ENCODE data around the gene TIMM50. TPM values are rescaled to one million over a fixed set of nuclear protein-coding genes. Genes with fewer than 3 reads are reported as not detected.

Gene TIMM50
- total and polyA plus RNA-seq, 2 of the 13 experiments (the other 11 are each of a cell fraction or from before 2014, with no cell fraction given), result 91.1 to 92.5 TPM

DNA sequence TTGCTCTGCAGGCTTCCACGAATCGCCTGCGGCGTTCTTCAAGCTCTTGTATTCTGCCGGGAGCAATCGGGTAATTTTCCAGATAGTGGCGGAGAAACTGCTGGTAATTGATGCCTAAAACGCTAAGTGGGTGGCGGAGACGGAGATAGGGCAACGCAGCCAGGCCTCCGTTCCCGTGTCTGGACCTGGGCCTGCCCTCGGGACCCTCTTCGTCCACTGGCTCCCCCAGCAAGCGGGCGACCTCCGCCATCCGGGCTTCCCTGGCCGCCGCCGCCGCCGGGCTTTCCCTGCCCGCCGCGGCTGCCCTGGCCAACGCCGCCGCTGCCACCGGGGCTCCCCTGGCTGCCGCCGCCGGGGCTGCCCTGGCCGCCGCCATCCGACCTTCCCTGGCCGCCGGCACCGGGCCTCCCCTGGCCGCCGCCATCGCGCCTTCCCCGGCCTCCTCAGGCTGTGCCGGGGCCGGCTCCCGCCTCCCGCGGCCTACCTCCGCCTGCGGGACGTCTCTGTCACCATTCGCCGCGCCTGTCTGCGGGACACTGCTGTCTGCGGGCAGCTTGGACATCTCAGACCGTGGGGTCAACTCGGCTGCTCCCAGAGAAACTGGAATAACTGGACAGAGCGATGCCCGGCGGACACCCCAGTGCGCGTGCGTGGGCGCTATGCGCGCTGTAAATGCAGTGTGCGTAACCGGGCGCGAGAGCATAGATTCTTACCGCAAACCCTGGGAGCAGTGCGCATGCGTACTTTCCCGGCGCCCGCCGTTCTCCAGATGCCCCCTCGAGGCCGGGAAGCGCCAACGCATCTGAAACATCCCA is 59.1 kb downstream of the TIMM50 start, which contains the start of gene EID2 (continued):
- TF ChIP-seq GATAD1 (CRISPR knock-in tag; IDR thresholded peaks at IDR 0.05), result 0 out of 2 replicates have a peak, but pooled peaks have one; percentile 54
- peak; percentile 48; the same call in 1 of the 2 replicates for TF ChIP-seq TGIF2 (CRISPR knock-in tag; IDR thresholded peaks at IDR 0.05)
- no peak for TF ChIP-seq ZNF414 (CRISPR knock-in tag; IDR thresholded peaks at IDR 0.05)
- TF ChIP-seq, protein P1, sequence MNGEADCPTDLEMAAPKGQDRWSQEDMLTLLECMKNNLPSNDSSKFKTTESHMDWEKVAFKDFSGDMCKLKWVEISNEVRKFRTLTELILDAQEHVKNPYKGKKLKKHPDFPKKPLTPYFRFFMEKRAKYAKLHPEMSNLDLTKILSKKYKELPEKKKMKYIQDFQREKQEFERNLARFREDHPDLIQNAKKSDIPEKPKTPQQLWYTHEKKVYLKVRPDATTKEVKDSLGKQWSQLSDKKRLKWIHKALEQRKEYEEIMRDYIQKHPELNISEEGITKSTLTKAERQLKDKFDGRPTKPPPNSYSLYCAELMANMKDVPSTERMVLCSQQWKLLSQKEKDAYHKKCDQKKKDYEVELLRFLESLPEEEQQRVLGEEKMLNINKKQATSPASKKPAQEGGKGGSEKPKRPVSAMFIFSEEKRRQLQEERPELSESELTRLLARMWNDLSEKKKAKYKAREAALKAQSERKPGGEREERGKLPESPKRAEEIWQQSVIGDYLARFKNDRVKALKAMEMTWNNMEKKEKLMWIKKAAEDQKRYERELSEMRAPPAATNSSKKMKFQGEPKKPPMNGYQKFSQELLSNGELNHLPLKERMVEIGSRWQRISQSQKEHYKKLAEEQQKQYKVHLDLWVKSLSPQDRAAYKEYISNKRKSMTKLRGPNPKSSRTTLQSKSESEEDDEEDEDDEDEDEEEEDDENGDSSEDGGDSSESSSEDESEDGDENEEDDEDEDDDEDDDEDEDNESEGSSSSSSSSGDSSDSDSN (CRISPR knock-in tag; IDR thresholded peaks at IDR 0.05), result peak; percentile 91
- TF ChIP-seq NAIF1 (CRISPR knock-in tag; IDR thresholded peaks at IDR 0.05; ENCODE audit: borderline replicate concordance), result peak; percentile 98
- TF ChIP-seq ZNF746 (CRISPR knock-in tag; IDR thresholded peaks at IDR 0.05), result no peak
- TF ChIP-seq ZNF547 (CRISPR knock-in tag; IDR thresholded peaks at IDR 0.05), result peak; percentile 24; the same call in 1 of the 2 replicates
- TF ChIP-seq ZNF773 (CRISPR knock-in tag; IDR thresholded peaks at IDR 0.05; ENCODE audit: borderline replicate concordance), result no peak; the same call in 1 of the 2 replicates
- TF ChIP-seq SKI (IDR thresholded peaks at IDR 0.05; ENCODE audit: partially characterized antibody), result peak; percentile 37
- peak; percentile 38; the same call in 1 of the 2 replicates for TF ChIP-seq ZNF558 (CRISPR knock-in tag; IDR thresholded peaks at IDR 0.05; ENCODE audit: borderline replicate concordance)
- no peak for TF ChIP-seq TSC22D2 (CRISPR knock-in tag; IDR thresholded peaks at IDR 0.05; ENCODE audit: borderline replicate concordance)
- TF ChIP-seq ZNF552 (CRISPR knock-in tag; IDR thresholded peaks at IDR 0.05; ENCODE audit: borderline replicate concordance), result no peak
- 0 out of 2 replicates have a peak, but pooled peaks have one; percentile 26 for TF ChIP-seq MIER3 (CRISPR knock-in tag; IDR thresholded peaks at IDR 0.05; ENCODE audit: borderline replicate concordance)
- TF ChIP-seq, protein P2, sequence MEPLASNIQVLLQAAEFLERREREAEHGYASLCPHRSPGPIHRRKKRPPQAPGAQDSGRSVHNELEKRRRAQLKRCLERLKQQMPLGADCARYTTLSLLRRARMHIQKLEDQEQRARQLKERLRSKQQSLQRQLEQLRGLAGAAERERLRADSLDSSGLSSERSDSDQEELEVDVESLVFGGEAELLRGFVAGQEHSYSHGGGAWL (CRISPR knock-in tag; IDR thresholded peaks at IDR 0.05), result 0 out of 2 replicates have a peak, but pooled peaks have one; percentile 28
- TF ChIP-seq ZIK1 (CRISPR knock-in tag; IDR thresholded peaks at IDR 0.05; ENCODE audit: borderline replicate concordance, low read depth), result no peak
- no peak; the same call in 1 of the 2 replicates for TF ChIP-seq IRX3 (CRISPR knock-in tag; IDR thresholded peaks at IDR 0.05; ENCODE audit: borderline replicate concordance, low read depth)
- TF ChIP-seq, protein P3, sequence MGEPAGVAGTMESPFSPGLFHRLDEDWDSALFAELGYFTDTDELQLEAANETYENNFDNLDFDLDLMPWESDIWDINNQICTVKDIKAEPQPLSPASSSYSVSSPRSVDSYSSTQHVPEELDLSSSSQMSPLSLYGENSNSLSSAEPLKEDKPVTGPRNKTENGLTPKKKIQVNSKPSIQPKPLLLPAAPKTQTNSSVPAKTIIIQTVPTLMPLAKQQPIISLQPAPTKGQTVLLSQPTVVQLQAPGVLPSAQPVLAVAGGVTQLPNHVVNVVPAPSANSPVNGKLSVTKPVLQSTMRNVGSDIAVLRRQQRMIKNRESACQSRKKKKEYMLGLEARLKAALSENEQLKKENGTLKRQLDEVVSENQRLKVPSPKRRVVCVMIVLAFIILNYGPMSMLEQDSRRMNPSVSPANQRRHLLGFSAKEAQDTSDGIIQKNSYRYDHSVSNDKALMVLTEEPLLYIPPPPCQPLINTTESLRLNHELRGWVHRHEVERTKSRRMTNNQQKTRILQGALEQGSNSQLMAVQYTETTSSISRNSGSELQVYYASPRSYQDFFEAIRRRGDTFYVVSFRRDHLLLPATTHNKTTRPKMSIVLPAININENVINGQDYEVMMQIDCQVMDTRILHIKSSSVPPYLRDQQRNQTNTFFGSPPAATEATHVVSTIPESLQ (CRISPR knock-in tag; conservative IDR thresholded peaks at IDR 0.05), result no peak
- TF ChIP-seq, protein P4, sequence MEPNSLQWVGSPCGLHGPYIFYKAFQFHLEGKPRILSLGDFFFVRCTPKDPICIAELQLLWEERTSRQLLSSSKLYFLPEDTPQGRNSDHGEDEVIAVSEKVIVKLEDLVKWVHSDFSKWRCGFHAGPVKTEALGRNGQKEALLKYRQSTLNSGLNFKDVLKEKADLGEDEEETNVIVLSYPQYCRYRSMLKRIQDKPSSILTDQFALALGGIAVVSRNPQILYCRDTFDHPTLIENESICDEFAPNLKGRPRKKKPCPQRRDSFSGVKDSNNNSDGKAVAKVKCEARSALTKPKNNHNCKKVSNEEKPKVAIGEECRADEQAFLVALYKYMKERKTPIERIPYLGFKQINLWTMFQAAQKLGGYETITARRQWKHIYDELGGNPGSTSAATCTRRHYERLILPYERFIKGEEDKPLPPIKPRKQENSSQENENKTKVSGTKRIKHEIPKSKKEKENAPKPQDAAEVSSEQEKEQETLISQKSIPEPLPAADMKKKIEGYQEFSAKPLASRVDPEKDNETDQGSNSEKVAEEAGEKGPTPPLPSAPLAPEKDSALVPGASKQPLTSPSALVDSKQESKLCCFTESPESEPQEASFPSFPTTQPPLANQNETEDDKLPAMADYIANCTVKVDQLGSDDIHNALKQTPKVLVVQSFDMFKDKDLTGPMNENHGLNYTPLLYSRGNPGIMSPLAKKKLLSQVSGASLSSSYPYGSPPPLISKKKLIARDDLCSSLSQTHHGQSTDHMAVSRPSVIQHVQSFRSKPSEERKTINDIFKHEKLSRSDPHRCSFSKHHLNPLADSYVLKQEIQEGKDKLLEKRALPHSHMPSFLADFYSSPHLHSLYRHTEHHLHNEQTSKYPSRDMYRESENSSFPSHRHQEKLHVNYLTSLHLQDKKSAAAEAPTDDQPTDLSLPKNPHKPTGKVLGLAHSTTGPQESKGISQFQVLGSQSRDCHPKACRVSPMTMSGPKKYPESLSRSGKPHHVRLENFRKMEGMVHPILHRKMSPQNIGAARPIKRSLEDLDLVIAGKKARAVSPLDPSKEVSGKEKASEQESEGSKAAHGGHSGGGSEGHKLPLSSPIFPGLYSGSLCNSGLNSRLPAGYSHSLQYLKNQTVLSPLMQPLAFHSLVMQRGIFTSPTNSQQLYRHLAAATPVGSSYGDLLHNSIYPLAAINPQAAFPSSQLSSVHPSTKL (CRISPR knock-in tag; IDR thresholded peaks at IDR 0.05), result peak; percentile 30; the same call in 1 of the 2 replicates

Measured in HepG2 (cell line).